H9 (cell line): ENCODE results near the gene GNB3. TPM values are rescaled to one million over a fixed set of nuclear protein-coding genes. Genes with fewer than 3 reads are reported as not detected.
A peak's percentile ranks its signal among the peaks of the same experiment; 100 is the strongest.

Experiments
- DNase-seq: peaks from one replicate; pipeline ENCODE4 v3.0.0-alpha.2; 2017
- H2AFZ ChIP-seq: one replicate; pipeline ENCODE4 v1.6.1; 2013; ENCODE audit warnings: mild to moderate bottlenecking, low read length, control low read depth, moderate library complexity
- H2AK5ac ChIP-seq: 2 replicates; pipeline ENCODE4 v1.6.1; 2013; ENCODE audit warnings: low read length, control low read depth, mixed read lengths; ENCODE audit not compliant: insufficient read length
- H2BK120ac ChIP-seq: one replicate; pipeline ENCODE4 v1.6.1; 2013; ENCODE audit warnings: low read depth, mild to moderate bottlenecking, low read length, control low read depth, inconsistent platforms; ENCODE audit not compliant: poor library complexity, severe bottlenecking
- H2BK12ac ChIP-seq: 2 replicates; pipeline ENCODE4 v1.6.1; 2013; ENCODE audit warnings: low read length, control low read depth, mixed read lengths, low read depth; ENCODE audit not compliant: insufficient read length
- H2BK15ac ChIP-seq: 2 replicates; pipeline ENCODE4 v1.6.1; 2013; ENCODE audit warnings: low read depth, low read length, control low read depth
- H2BK20ac ChIP-seq: one replicate; pipeline ENCODE4 v1.6.1; 2013; ENCODE audit warnings: low read depth, mild to moderate bottlenecking, low read length, control low read depth, inconsistent platforms; ENCODE audit not compliant: poor library complexity, severe bottlenecking
- H2BK5ac ChIP-seq: 2 replicates; pipeline ENCODE4 v1.6.1; 2013; ENCODE audit warnings: low read length, control low read depth, mixed read lengths; ENCODE audit not compliant: insufficient read length
- H3K14ac ChIP-seq: 2 replicates; pipeline ENCODE4 v1.6.1; 2013; ENCODE audit warnings: low read length, control low read depth; ENCODE audit not compliant: insufficient read depth
- H3K18ac ChIP-seq: 2 replicates; pipeline ENCODE4 v1.6.1; 2013; ENCODE audit warnings: low read depth, mild to moderate bottlenecking, mixed read lengths, low read length, control low read depth; ENCODE audit not compliant: insufficient read length
- H3K23ac ChIP-seq: 2 replicates; pipeline ENCODE4 v1.6.1; 2013; ENCODE audit warnings: low read length, control low read depth, mixed read lengths, low read depth; ENCODE audit not compliant: insufficient read length
- H3K23me2 ChIP-seq: 2 replicates; pipeline ENCODE4 v1.6.1; 2013; ENCODE audit warnings: low read depth, mild to moderate bottlenecking, mixed read lengths, low read length, control low read depth; ENCODE audit not compliant: insufficient read length, poor library complexity, severe bottlenecking
- H3K27ac ChIP-seq: 2 replicates; pipeline ENCODE4 v1.5.1; 2013; ENCODE audit warnings: low read length, control low read depth, mixed read lengths, low read depth; ENCODE audit not compliant: insufficient read length
- H3K27me3 ChIP-seq: 2 replicates; pipeline ENCODE4 v1.6.1; 2013; ENCODE audit warnings: low read length, control low read depth, inconsistent platforms; ENCODE audit not compliant: insufficient read depth
- H3K4ac ChIP-seq: 2 replicates; pipeline ENCODE4 v1.6.1; 2013; ENCODE audit warnings: low read depth, mild to moderate bottlenecking, control low read depth, inconsistent platforms, low read length, moderate library complexity
- H3K4me1 ChIP-seq: 2 replicates; pipeline ENCODE4 v1.6.1; 2013; ENCODE audit warnings: low read length, control low read depth, inconsistent platforms; ENCODE audit not compliant: insufficient read depth
- H3K4me2 ChIP-seq: 2 replicates; pipeline ENCODE4 v1.6.1; 2013; ENCODE audit warnings: low read length, control low read depth, mixed read lengths; ENCODE audit not compliant: insufficient read length, insufficient read depth
- H3K56ac ChIP-seq: 2 replicates; pipeline ENCODE4 v1.6.1; 2013; ENCODE audit warnings: low read depth, mild to moderate bottlenecking, mixed read lengths, low read length, control low read depth; ENCODE audit not compliant: insufficient read length
- H3K79me1 ChIP-seq: 2 replicates; pipeline ENCODE4 v1.6.1; 2013; ENCODE audit warnings: low read depth, mild to moderate bottlenecking, moderate library complexity, low read length, control low read depth, inconsistent platforms; ENCODE audit not compliant: insufficient read depth, poor library complexity, severe bottlenecking
- H3K79me2 ChIP-seq: 2 replicates; pipeline ENCODE4 v1.6.1; 2013; ENCODE audit warnings: low read length, control low read depth, inconsistent platforms; ENCODE audit not compliant: insufficient read depth
- H3K9ac ChIP-seq: 2 replicates; pipeline ENCODE4 v1.6.1; 2013; ENCODE audit warnings: low read length, control low read depth, mixed read lengths; ENCODE audit not compliant: insufficient read length; ENCODE audit errors: extremely low read depth
- H3K9me3 ChIP-seq: one replicate; pipeline ENCODE4 v1.6.1; 2013; ENCODE audit warnings: low read depth, low read length, inconsistent platforms; ENCODE audit not compliant: control insufficient read depth
- H3T11ph ChIP-seq: one replicate; pipeline ENCODE4 v1.6.1; 2013; ENCODE audit warnings: mild to moderate bottlenecking, low read length, control low read depth, inconsistent platforms
- H4K20me1 ChIP-seq: one replicate; pipeline ENCODE4 v1.6.1; 2013; ENCODE audit not compliant: control insufficient read depth, insufficient read length, insufficient read depth
- H4K5ac ChIP-seq: 2 replicates; pipeline ENCODE4 v1.6.1; 2013; ENCODE audit warnings: low read depth, mild to moderate bottlenecking, mixed read lengths, low read length, control low read depth; ENCODE audit not compliant: insufficient read length
- H4K8ac ChIP-seq: replicated peaks from 2 replicates; pipeline ENCODE4 v1.6.1; 2013; ENCODE audit warnings: low read length, control low read depth, mixed read lengths, low read depth; ENCODE audit not compliant: insufficient read length
- H4K91ac ChIP-seq: 2 replicates; pipeline ENCODE4 v1.6.1; 2013; ENCODE audit warnings: low read depth, mild to moderate bottlenecking, moderate library complexity, mixed read lengths, low read length, control low read depth; ENCODE audit not compliant: insufficient read length
- H3K27ac Mint-ChIP-seq, 3 experiments: 2 replicates in 2 of 3; 3 replicates in 1 of 3; pipeline ENCODE4 v1.8.0; 2020 to 2021; ENCODE audit warnings: mixed read lengths in 3 of 3, mild to moderate bottlenecking in 1 of 3, moderate library complexity in 1 of 3
- H3K27me3 Mint-ChIP-seq: 2 replicates; pipeline ENCODE4 v1.8.0; 2021; ENCODE audit warnings: low read depth, mild to moderate bottlenecking, moderate library complexity, mixed read lengths
- H3K36me3 Mint-ChIP-seq, 3 experiments: 2 replicates in 2 of 3; 3 replicates in 1 of 3; pipeline ENCODE4 v1.8.0; 2020 to 2021; ENCODE audit warnings: low read depth in 3 of 3, mixed read lengths in 3 of 3; ENCODE audit not compliant: insufficient read depth in 1 of 3
- H3K4me1 Mint-ChIP-seq, 2 experiments: 2 replicates each; pipeline ENCODE4 v1.8.0; 2020; ENCODE audit warnings: mixed read lengths in 2 of 2
- H3K4me3 Mint-ChIP-seq, 2 experiments: 2 replicates in 1 of 2; 3 replicates in 1 of 2; pipeline ENCODE4 v1.8.0; 2020 to 2021; ENCODE audit warnings: mild to moderate bottlenecking in 2 of 2, mixed read lengths in 2 of 2, moderate library complexity in 1 of 2
- H3K9me3 Mint-ChIP-seq, 2 experiments: 2 replicates in 1 of 2; 3 replicates in 1 of 2; pipeline ENCODE4 v1.8.0; 2020; ENCODE audit warnings: mild to moderate bottlenecking in 2 of 2, mixed read lengths in 2 of 2, moderate library complexity in 1 of 2
- CTCF ChIP-seq: fragments of 200-600 bp; sonication (generic); conservative IDR thresholded peaks from 3 replicates; pipeline ENCODE4 v1.8.0; 2021; ENCODE audit warnings: antibody characterized with exemption, mild to moderate bottlenecking
- WGBS: extraction: QIAGEN DNeasy Blood & Tissue Kit; methylation state at CpG from one replicate; pipeline ENCODE4 v1.1.7; 2013; ENCODE audit warnings: missing lambda C conversion rate, low lambda C conversion rate, mixed read lengths; ENCODE audit not compliant: insufficient read length; ENCODE audit errors: extremely low coverage; 5-methylcytosine and 5-hydroxymethylcytosine counted together
- total RNA-seq: library from RNA; stranded (reverse); gene quantifications from 2 replicates; pipeline ENCODE4 v1.2.1, GENCODE V29; 2021

The GNB3 gene
- total RNA-seq, 1 experiment from 2014 or later: 17.3 TPM

- Mint-ChIP-seq H3K9me3 (no peaks in the 10 kb centered on the region; a peak in 1 of 5 replicates), H3K27ac (peak overlapping the region; percentile 89 to 99 (median 97)), H3K4me3 (peak overlapping the region; percentile 94 to 98), H3K4me1 (peaks cover 24 to 26% of the 10 kb centered on the region in 2 experiments), H3K27me3 (no peaks in the 10 kb centered on the region), H3K36me3 (peaks cover 27 to 61% (median 57%) of the 10 kb centered on the region in 3 experiments; a peak in 6 of 7 replicates)
- H2BK12ac ChIP-seq: no peak overlapping the region
- H2AFZ ChIP-seq: no peak overlapping the region
- no peak overlapping the region for H4K5ac ChIP-seq
- H3K18ac ChIP-seq: no peak overlapping the region
- TF ChIP-seq CTCF: no peak
- H3K9ac ChIP-seq: no peak overlapping the region
- no peak overlapping the region for H2BK20ac ChIP-seq
- DNase-seq: peak; percentile 83
- no peak overlapping the region for H4K91ac ChIP-seq
- no peaks in the 10 kb centered on the region for H3K9me3 ChIP-seq
- no peak overlapping the region for H3K56ac ChIP-seq
- peak overlapping the region; percentile 71 for H3K4me2 ChIP-seq
- peaks cover 5% of the 10 kb centered on the region; the same call in 1 of the 2 replicates for H3K79me2 ChIP-seq
- H3T11ph ChIP-seq: no peak overlapping the region
- H3K4ac ChIP-seq: no peak overlapping the region
- H2BK15ac ChIP-seq: no peak overlapping the region
- no peaks in the 10 kb centered on the region for H3K27me3 ChIP-seq
- H4K20me1 ChIP-seq: peaks cover 2% of the 10 kb centered on the region
- H3K27ac ChIP-seq: no peak overlapping the region
- H4K8ac ChIP-seq: no peak overlapping the region
- H3K23ac ChIP-seq: no peak overlapping the region
- H3K4me1 ChIP-seq: no peaks in the 10 kb centered on the region; the same call in 1 of the 2 replicates
- H3K79me1 ChIP-seq: no peaks in the 10 kb centered on the region
- no peak overlapping the region for H3K14ac ChIP-seq
- no peak overlapping the region for H2BK5ac ChIP-seq
- H2AK5ac ChIP-seq: no peak overlapping the region
- H2BK120ac ChIP-seq: no peak overlapping the region
- peaks cover 16% of the 10 kb centered on the region for H3K23me2 ChIP-seq
- WGBS: no CpG with 5 or more reads among the region's 18 CpGs
Measured at GRCh38 chr12:6852651-6853354, 12.1 kb downstream of the GNB3 start.
